ENCODE data around the gene MAPK11. TPM values are rescaled to one million over a fixed set of nuclear protein-coding genes. Genes with fewer than 3 reads are reported as not detected.

The MAPK11 gene
- total and polyA plus RNA-seq, 9 of the 15 experiments (the other 6 are each of a cell fraction or from before 2014, with no cell fraction given) = 0.06 to 14.6 (median 5.3) TPM

- no peak for TF ChIP-seq ZBTB12 (CRISPR knock-in tag; IDR thresholded peaks at IDR 0.05)
- no peak for TF ChIP-seq PTRF (tag; IDR thresholded peaks at IDR 0.05)
- TF ChIP-seq ZNF395 (CRISPR knock-in tag; IDR thresholded peaks at IDR 0.05) = peak; percentile 34; the same call in 1 of the 2 replicates
- TF ChIP-seq XRCC5 (IDR thresholded peaks at IDR 0.05; ENCODE audit: low read depth, low read length) = no peak
- TF ChIP-seq RHOXF2B (CRISPR knock-in tag; conservative IDR thresholded peaks at IDR 0.05) = no peak
- TF ChIP-seq ZNF507 (tag; conservative IDR thresholded peaks at IDR 0.05) = no peak
- TF ChIP-seq MITF (IDR thresholded peaks at IDR 0.05) = no peak
- no peak for TF ChIP-seq GABPB2 (CRISPR knock-in tag; conservative IDR thresholded peaks at IDR 0.05)
- no peak for TF ChIP-seq ZNF121 (CRISPR knock-in tag; conservative IDR thresholded peaks at IDR 0.05)
- TF ChIP-seq POU5F1 (IDR thresholded peaks at IDR 0.05; ENCODE audit: borderline replicate concordance, low read depth, low read length, partially characterized antibody) = no peak
- no peak for TF ChIP-seq SMARCC2 (IDR thresholded peaks at IDR 0.05; ENCODE audit: low read depth)
- no peak for TF ChIP-seq HDAC3 (IDR thresholded peaks at IDR 0.05; ENCODE audit: borderline replicate concordance, partially characterized antibody)
- TF ChIP-seq POLR2AphosphoS5 (IDR thresholded peaks at IDR 0.05; ENCODE audit: control insufficient read depth, insufficient read depth, low read depth, low read length) = peak; percentile 49; the same call in 1 of the 2 replicates
- no peak for TF ChIP-seq ZNF354B (CRISPR knock-in tag; IDR thresholded peaks at IDR 0.05)
- TF ChIP-seq ZMIZ1 (IDR thresholded peaks at IDR 0.05; ENCODE audit: low read depth in 2 of 2, low read length in 2 of 2) = peak in 1 of 2 experiments; percentile 31; a peak in 1 of 4 replicates
- TF ChIP-seq NR3C1 (CRISPR knock-in tag; IDR thresholded peaks at IDR 0.05) = no peak
- no peak for TF ChIP-seq MXD1 (CRISPR knock-in tag; IDR thresholded peaks at IDR 0.05; ENCODE audit: borderline replicate concordance, poor library complexity, severe bottlenecking)
- TF ChIP-seq TCF3 (CRISPR knock-in tag; IDR thresholded peaks at IDR 0.05) = peak; percentile 88
- TF ChIP-seq ZNF408 (CRISPR knock-in tag; IDR thresholded peaks at IDR 0.05; ENCODE audit: low read depth) = no peak
Observed at GRCh38 chr22:50318698-50319411, 48.7 kb upstream of the MAPK11 start (continued).

Measured in K562 (cell line).